ENCODE data around the gene FCGR1A.
"Not testable (repeated sequence)": the region's sequence is repeated elsewhere in the genome, so short reads cannot be mapped to it uniquely, and the experiment has no call there.

The FCGR1A gene

GRCh38 chr1:149782600-149782999 is at the start of gene FCGR1A:
TSS of gene FCGR1A (plus strand) at chr1:149782694. CDS start at chr1:149782744, 50 bp downstream.
- not testable (repeated sequence) for FAIRE-seq

GRCh38 chr1:149732781-149733180 is 49.7 kb upstream of the FCGR1A start:
- FAIRE-seq: not testable (repeated sequence)

- not testable (repeated sequence) for FAIRE-seq
Observed at GRCh38 chr1:149734692-149735091, 47.8 kb upstream of the FCGR1A start.

- not testable (repeated sequence) for FAIRE-seq
Observed at GRCh38 chr1:149740148-149740581, 42.3 kb upstream of the FCGR1A start.

GRCh38 chr1:149740590-149741230 is 41.8 kb upstream of the FCGR1A start:
- FAIRE-seq: not testable (repeated sequence)

- FAIRE-seq: not testable (repeated sequence)
Observed at GRCh38 chr1:149741914-149742313, 40.6 kb upstream of the FCGR1A start.

GRCh38 chr1:149746463-149747356 is 35.8 kb upstream of the FCGR1A start:
- FAIRE-seq: not testable (repeated sequence)

GRCh38 chr1:149747359-149748143 is 34.9 kb upstream of the FCGR1A start:
- FAIRE-seq: not testable (repeated sequence)

GRCh38 chr1:149748144-149748500 is 34.4 kb upstream of the FCGR1A start:
- not testable (repeated sequence) for FAIRE-seq

- FAIRE-seq: not testable (repeated sequence)
Observed at GRCh38 chr1:149750562-149750961, 31.9 kb upstream of the FCGR1A start.

- not testable (repeated sequence) for FAIRE-seq
Observed at GRCh38 chr1:149752186-149752585, 30.3 kb upstream of the FCGR1A start.

- not testable (repeated sequence) for FAIRE-seq
Observed at GRCh38 chr1:149753466-149753865, 29.0 kb upstream of the FCGR1A start.

GRCh38 chr1:149755294-149755693 is 27.2 kb upstream of the FCGR1A start:
- not testable (repeated sequence) for FAIRE-seq

GRCh38 chr1:149762294-149762693 is 20.2 kb upstream of the FCGR1A start:
- not testable (repeated sequence) for FAIRE-seq

GRCh38 chr1:149764087-149764800 is 18.2 kb upstream of the FCGR1A start:
- FAIRE-seq: not testable (repeated sequence)

- FAIRE-seq: not testable (repeated sequence)
Observed at GRCh38 chr1:149766241-149766640, 16.3 kb upstream of the FCGR1A start.

- FAIRE-seq: not testable (repeated sequence)
Observed at GRCh38 chr1:149769216-149769615, 13.3 kb upstream of the FCGR1A start.

GRCh38 chr1:149770661-149771060 is 11.8 kb upstream of the FCGR1A start:
- FAIRE-seq: not testable (repeated sequence)

GRCh38 chr1:149771653-149772425 is 10.7 kb upstream of the FCGR1A start:
- not testable (repeated sequence) for FAIRE-seq

- FAIRE-seq: not testable (repeated sequence)
Observed at GRCh38 chr1:149775510-149776147, 6.9 kb upstream of the FCGR1A start.

- FAIRE-seq: not testable (repeated sequence)
Observed at GRCh38 chr1:149777084-149777483, 5.4 kb upstream of the FCGR1A start.
